Tibial nerve (tissue), 4 donors: ENCODE data around the gene BRME1. TPM values are rescaled to one million over a fixed set of nuclear protein-coding genes. Genes with fewer than 3 reads are reported as not detected.

Experiments
- DNase-seq, 2 donors: peaks; one replicate each; pipeline ENCODE4 v3.0.0-alpha.2; 2019; ENCODE audit warnings: low spot score in 2 of 2
- H3K27ac ChIP-seq, 4 donors: fragments of 200-600 bp; sonication (generic) in 3 of 4; one replicate each; pipeline ENCODE4 v1.5.1; 2017 to 2019; ENCODE audit warnings: mild to moderate bottlenecking in 1 of 4
- H3K27me3 ChIP-seq, 2 donors: fragments of 200-600 bp; sonication (generic) in 1 of 2; one replicate each; pipeline versions ENCODE4 v1.5.1 to v1.6.0; 2017 to 2019
- H3K36me3 ChIP-seq, 3 donors: fragments of 200-600 bp; sonication (generic); one replicate each; pipeline ENCODE4 v1.5.1; 2018 to 2019
- H3K4me1 ChIP-seq, 4 donors: fragments of 200-600 bp; sonication (generic) in 3 of 4; one replicate each; pipeline ENCODE4 v1.5.1; 2017 to 2019
- H3K4me3 ChIP-seq, 4 donors: fragments of 200-600 bp; sonication (generic) in 3 of 4; one replicate each; pipeline ENCODE4 v1.5.1; 2017 to 2019; ENCODE audit warnings: mild to moderate bottlenecking in 1 of 4, moderate library complexity in 1 of 4
- H3K9me3 ChIP-seq, 4 donors: fragments of 200-600 bp; sonication (generic) in 3 of 4; one replicate each; pipeline ENCODE4 v1.5.1; 2017 to 2019
- EP300 ChIP-seq, 2 donors: sonication (generic); formaldehyde crosslinking; IDR thresholded peaks; one replicate each; pipeline ENCODE4 v1.6.1; 2017; ENCODE audit warnings: antibody characterized with exemption in 2 of 2, mild to moderate bottlenecking in 1 of 2
- POLR2A ChIP-seq, 2 donors: fragments of 450-650 bp; IDR thresholded peaks; one replicate each; pipeline ENCODE4 v1.6.1; 2017; ENCODE audit warnings: antibody characterized with exemption in 2 of 2, mild to moderate bottlenecking in 2 of 2, moderate library complexity in 2 of 2
- WGBS, 2 donors: methylation state at CpG; one replicate each; pipeline ENCODE4 v1.1.5; 2018; 5-methylcytosine and 5-hydroxymethylcytosine counted together
- total RNA-seq, 4 donors: library from RNA; depleted of rRNA; stranded (reverse); fragments of >200 nt; gene quantifications; one replicate each; pipeline ENCODE4 v1.1.0, GENCODE V29; 2016
- TF ChIP-seq, protein P1 (sequence below), 5 experiments: fragments of 200-600 bp in 3 of 5; fragments of 450-650 bp in 2 of 5; sonication (generic) in 3 of 5; IDR thresholded peaks; one replicate each; pipeline ENCODE4 v1.5.1; 2016 to 2019; ENCODE audit warnings: antibody characterized with exemption in 5 of 5, mild to moderate bottlenecking in 3 of 5, moderate library complexity in 2 of 5

Gene BRME1
- total RNA-seq, 4 donors from 2014 or later: 1.5 to 3.3 (median 3.0) TPM; not detected in 1

DNA sequence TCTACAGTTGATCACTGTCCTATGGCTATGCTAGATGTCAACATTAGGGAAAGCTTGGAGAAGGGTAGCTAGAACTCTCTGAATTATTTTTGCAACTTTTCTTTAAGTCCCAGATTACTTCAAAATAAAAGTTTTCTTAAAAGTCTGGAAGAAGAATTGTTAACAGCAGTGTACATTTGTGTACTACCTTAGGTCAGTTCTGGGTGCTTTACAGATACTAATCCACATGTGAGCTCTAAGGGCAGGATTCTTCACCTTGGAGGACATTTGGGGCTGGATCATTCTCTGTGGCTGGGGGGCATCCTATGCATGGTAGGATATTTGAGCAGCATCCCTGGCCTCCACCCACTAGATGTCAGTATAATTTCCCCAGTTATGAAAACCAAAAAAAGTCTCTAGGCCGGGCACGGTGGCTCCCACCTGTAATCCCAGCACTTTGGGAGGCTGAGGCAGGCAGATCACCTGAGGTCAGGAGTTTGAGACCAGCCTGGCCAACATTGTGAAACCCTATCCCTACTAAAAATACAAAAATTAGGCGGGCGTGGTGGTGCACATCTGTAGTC, 2.8 kb downstream of the BRME1 start:
- Histone ChIP-seq H3K27me3 (no peaks in the 10 kb centered on the region), H3K36me3 (no peaks in the 10 kb centered on the region), H3K9me3 (no peaks in the 10 kb centered on the region), H3K27ac (no peak overlapping the region), H3K4me3 (no peak overlapping the region), H3K4me1 (peaks cover 0 to 38% (median 11%) of the 10 kb centered on the region in 4 donors)
- TF ChIP-seq, protein P1, sequence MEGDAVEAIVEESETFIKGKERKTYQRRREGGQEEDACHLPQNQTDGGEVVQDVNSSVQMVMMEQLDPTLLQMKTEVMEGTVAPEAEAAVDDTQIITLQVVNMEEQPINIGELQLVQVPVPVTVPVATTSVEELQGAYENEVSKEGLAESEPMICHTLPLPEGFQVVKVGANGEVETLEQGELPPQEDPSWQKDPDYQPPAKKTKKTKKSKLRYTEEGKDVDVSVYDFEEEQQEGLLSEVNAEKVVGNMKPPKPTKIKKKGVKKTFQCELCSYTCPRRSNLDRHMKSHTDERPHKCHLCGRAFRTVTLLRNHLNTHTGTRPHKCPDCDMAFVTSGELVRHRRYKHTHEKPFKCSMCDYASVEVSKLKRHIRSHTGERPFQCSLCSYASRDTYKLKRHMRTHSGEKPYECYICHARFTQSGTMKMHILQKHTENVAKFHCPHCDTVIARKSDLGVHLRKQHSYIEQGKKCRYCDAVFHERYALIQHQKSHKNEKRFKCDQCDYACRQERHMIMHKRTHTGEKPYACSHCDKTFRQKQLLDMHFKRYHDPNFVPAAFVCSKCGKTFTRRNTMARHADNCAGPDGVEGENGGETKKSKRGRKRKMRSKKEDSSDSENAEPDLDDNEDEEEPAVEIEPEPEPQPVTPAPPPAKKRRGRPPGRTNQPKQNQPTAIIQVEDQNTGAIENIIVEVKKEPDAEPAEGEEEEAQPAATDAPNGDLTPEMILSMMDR (IDR thresholded peaks at IDR 0.05): peak in 1 of 5 experiments; percentile 28
- TF ChIP-seq EP300 (IDR thresholded peaks at IDR 0.05): no peak
- DNase-seq: no peak
- WGBS, 2 donors: 79 to 84% methylated on average over 4 of the region's 4 CpGs

DNA sequence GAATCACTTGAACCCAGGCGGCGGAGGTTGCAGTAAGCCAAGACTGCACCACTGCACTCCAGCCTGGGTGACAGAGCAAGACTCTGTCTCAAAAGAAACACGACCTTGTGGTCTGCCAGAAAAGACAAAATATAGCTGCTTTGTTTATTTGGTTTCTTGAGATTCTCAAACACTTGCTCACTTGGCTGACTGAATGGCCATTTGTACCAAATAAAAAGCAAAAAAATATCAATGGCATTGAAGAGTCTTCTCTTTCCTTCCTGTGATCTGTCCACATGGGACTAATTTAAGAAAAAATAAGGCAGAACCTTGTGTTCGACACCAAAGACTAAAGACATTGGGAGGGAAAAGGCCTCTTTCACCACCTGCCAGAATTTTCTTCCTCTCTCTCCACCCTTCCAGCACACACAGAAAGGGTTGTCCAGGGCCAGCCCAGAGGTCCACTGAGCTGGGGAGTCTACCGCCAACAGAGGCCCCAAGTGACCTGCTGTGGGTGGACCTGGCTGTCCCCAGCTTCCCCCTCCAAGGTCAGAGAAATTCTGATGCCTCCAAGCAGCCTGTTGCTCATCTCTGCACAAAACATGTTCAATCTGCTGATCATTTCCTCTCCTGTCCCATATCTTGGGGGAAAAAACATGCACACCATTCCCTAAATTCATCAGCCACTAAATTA, 5.9 kb downstream of the BRME1 start:
- H3K9me3 ChIP-seq: no peaks in the 10 kb centered on the region
- H3K27ac ChIP-seq: peak overlapping the region in 2 of 4 donors; percentile 45 to 64
- H3K4me1 ChIP-seq: peaks cover 0 to 12% (median 4%) of the 10 kb centered on the region in 4 donors
- TF ChIP-seq, protein P1 (IDR thresholded peaks at IDR 0.05): no peak
- TF ChIP-seq POLR2A (IDR thresholded peaks at IDR 0.05) (no peak), EP300 (IDR thresholded peaks at IDR 0.05) (no peak)
- DNase-seq: peak in 1 of 2 donors; percentile 52
- WGBS, 2 donors: 40 to 42% methylated on average over 5 of the region's 5 CpGs
- H3K36me3 ChIP-seq: no peaks in the 10 kb centered on the region
- H3K4me3 ChIP-seq: no peak overlapping the region
- no peaks in the 10 kb centered on the region for H3K27me3 ChIP-seq

DNA sequence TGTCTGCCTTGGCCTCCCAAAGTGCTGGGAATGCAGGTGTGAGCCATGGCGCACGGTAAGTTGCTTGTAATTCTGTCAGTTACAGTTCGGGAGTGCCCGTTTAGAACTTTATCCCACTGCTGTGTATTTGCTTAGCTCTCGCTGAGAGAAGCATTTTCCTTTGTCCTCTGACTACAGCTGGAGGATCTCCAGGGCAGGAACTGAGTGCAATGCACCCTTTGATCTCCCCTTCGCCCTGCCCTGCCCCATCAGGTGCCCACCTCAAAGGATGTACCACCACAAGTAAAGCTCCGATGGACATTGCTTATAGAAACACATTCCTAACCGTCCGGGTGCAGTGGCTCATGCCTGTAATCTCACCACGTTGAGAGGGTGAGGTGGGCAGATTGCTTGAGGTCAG, 6.5 kb downstream of the BRME1 start:
- Histone ChIP-seq H3K4me1 (peaks cover 0 to 12% (median 4%) of the 10 kb centered on the region in 4 donors), H3K36me3 (no peaks in the 10 kb centered on the region), H3K4me3 (no peak overlapping the region), H3K9me3 (no peaks in the 10 kb centered on the region), H3K27ac (peak overlapping the region in 1 of 4 donors; percentile 64), H3K27me3 (no peaks in the 10 kb centered on the region)
- 73 to 78% methylated on average over 10 of the region's 10 CpGs for WGBS, 2 donors
- no peak for DNase-seq
- TF ChIP-seq POLR2A (IDR thresholded peaks at IDR 0.05) (no peak), EP300 (IDR thresholded peaks at IDR 0.05) (no peak)
- TF ChIP-seq, protein P1 (IDR thresholded peaks at IDR 0.05): no peak

DNA sequence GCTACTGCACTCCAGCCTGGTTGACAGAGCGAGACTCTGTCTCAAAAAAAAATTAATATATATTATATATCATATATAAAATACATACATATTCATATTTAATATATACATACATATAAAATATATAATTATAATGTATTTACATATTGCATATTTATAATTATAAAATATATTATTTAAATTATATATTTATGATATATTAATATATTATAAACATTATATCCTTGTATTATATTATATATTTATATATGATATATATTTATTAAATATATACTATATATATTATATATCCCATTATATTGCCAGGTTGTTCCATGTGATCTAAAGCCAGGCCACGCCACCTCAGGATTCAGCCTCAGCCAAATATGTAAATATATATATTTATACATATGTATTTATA, 9.7 kb downstream of the BRME1 start:
- 96 to 98% methylated on average over 2 of the region's 2 CpGs for whole genome bisulfite sequencing, 2 donors
- DNase-seq: no peak
- Histone ChIP-seq H3K36me3 (peaks cover 0 to 5% (median 0%) of the 10 kb centered on the region in 3 donors), H3K9me3 (no peaks in the 10 kb centered on the region), H3K27me3 (no peaks in the 10 kb centered on the region), H3K4me1 (peaks cover 0 to 12% (median 4%) of the 10 kb centered on the region in 4 donors), H3K4me3 (no peak overlapping the region), H3K27ac (no peak overlapping the region)
- no peak for TF ChIP-seq POLR2A (IDR thresholded peaks at IDR 0.05)
- TF ChIP-seq EP300 (IDR thresholded peaks at IDR 0.05): no peak

DNA sequence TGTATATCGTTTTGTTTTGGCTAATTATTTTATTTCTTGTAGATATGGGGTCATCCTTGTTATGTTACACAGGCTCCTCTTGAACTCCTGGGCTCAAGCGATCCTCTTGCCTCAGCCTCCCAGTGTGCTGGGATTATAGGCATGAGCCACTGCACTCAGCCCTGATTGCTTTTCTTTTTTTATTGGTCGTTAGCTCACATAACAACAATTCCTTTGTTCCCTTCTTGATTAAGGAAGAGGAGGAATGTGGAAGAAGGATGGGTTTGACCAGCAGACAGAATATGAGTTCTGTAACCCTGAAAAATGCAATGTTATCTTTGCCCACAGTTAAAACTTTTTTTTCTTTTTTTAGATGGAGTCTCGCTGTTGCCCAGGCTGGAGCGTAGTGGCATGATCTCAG, 11.4 kb downstream of the BRME1 start:
- Histone ChIP-seq H3K9me3 (no peaks in the 10 kb centered on the region), H3K27me3 (no peaks in the 10 kb centered on the region), H3K4me1 (peaks cover 0 to 5% (median 0%) of the 10 kb centered on the region in 4 donors), H3K27ac (no peak overlapping the region), H3K36me3 (peaks cover 0 to 17% (median 0%) of the 10 kb centered on the region in 3 donors), H3K4me3 (no peak overlapping the region)
- TF ChIP-seq POLR2A (IDR thresholded peaks at IDR 0.05) (no peak), EP300 (IDR thresholded peaks at IDR 0.05) (no peak)
- TF ChIP-seq, protein P1 (IDR thresholded peaks at IDR 0.05): no peak
- 44% methylated on average over 5 of the region's 5 CpGs for WGBS, 2 donors
- no peak for DNase-seq
